Umbilical cord (tissue), 2 donors: ENCODE results near the gene PTPA. TPM values are rescaled to one million over a fixed set of nuclear protein-coding genes. Genes with fewer than 3 reads are reported as not detected.
A peak's percentile ranks its signal among the peaks of the same experiment; 100 is the strongest.

Experiments used
- DNase-seq: peaks from one replicate; pipeline ENCODE4 v3.0.0-alpha.2; 2015; ENCODE audit warnings: low spot score
- total RNA-seq: library from RNA; depleted of rRNA; stranded (reverse); fragments of >200 nt; gene quantifications from one replicate; pipeline ENCODE4 v1.2.3, GENCODE V29; 2014; ENCODE audit warnings: low replicate concordance; ENCODE audit not compliant: insufficient read depth

The PTPA gene
- total RNA-seq, 1 donor from 2014 or later = 24.1 TPM

DNA sequence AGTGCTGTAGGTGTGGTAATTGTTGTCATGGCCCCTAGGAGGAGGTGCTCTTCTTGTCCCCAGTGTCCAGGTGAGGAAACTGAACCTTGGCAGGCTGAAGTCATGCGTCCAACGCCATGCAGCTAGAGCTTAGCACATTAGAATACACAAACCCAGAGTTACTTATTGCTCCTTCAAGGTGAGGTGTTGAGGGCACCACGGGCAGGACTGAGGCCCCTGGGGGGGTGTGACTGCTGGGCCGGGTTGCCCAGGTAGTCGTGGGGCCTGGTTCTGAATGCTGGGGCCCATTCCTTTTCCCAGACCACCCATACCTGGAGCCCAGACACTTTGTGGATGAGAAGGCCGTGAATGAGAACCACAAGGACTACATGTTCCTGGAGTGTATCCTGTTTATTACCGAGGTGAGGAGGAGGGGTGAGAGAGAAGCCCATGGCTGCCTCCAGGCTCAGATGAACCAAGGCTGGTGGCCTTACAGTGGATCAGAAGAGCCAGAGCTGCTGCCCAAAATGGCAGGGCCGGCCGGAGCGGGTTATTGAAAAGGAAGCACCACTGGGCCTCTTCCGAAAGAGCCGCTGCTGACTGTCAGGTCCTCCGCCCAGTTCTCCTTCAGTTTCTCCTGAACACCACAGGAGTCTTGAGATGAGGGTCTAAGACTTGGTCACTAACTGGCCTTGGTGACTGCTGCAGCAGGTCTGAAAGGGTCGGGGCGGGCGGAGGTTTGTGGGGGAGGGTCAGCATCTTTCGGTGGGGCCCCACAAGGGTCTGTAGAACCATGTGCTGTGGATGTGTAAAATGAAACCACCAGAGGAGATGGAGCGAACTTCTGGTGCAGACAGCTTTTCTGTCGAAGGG, 26.3 kb downstream of the PTPA start:
- DNase-seq = no peak

DNA sequence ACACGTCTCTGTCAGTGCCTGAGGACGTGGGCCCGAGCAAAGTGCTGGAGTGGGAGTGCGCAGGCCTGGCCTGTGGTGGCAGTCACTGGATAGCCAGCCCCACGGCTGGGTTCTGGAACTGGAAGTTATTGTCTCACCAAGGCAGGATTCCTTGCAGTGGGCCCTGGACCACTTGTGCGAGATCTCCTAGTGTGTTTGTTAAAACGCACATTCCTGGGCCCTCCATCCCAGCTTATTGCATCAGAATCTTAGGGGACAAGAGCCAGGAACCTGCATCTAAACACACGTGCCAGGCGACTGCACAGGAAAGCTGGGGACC, 26.9 kb downstream of the PTPA start:
- no peak for DNase-seq

DNA sequence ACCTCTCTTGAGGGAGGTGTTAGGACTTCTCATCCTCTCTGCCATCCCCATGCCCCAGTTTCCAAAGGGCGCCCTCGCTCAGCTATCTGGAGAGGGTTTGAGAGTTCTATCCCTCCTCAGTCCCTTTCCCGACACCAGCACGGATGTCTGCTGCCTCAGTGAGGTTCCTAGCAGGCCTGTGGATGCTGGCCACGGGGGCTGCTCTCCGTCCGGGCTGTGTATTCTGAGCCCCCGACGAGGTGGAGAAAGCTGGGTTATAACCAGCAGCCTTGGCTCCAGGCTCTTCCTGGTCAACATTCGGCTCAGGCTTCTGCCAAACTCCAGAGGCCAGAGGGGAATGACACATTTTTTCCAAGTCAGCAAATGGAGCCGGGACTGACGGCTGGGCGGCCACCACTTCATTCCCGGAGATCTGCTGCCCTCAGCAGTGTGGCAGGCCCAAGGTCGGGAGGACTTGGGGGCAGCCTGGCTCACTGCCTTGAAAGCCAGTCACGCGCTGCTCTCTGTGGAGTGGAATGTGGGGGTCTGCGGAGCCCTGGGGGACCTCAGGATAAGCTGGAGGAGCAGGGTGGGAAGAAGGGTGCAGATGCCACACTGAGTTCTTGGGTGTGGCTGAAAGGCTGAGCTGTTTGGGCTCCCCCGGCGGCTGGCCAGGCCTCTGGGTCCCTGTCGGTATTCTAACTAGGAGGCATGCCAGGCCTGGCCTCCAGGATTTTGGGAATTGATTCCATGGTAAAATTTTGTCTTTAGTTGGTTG, 27.4 kb downstream of the PTPA start:
- DNase-seq = peak; percentile 60

DNA sequence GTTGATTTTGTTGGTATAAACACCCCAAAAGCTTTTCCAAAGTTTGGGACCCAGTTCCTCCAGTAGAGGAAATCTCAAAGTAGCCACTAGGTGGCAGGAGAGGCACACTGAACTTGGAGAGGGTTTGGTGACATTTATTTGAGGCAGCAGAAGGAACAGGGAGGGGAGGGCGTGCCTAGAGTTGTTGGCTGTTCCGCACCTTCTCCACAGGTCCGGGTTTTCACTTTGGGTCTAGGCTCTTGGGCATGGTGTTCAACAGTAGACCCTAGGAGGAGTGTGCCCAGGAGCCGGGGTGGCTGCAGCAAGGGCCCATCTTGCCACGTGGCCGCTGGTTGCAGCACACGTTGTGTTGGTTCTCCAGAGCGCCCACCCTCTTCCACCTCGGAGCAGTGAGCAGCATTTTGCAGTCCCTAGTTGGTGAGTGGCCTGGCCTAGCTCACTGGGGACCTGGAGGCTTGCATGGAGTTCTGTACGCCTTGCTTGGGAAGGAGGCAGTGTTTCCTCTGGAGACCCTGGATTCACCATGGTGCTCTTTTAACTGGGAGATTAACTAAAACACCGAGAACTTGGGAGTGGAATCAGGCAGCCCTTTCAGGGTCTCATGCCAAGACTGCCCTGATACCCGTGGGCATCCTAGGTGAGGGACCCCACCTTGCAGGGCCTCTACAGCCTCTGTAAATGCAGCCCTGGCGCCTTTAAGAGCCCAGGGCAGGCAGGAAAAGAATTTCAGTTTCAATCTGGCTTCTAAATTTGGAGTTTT, 28.2 kb downstream of the PTPA start:
- DNase-seq = peak; percentile 95

DNA sequence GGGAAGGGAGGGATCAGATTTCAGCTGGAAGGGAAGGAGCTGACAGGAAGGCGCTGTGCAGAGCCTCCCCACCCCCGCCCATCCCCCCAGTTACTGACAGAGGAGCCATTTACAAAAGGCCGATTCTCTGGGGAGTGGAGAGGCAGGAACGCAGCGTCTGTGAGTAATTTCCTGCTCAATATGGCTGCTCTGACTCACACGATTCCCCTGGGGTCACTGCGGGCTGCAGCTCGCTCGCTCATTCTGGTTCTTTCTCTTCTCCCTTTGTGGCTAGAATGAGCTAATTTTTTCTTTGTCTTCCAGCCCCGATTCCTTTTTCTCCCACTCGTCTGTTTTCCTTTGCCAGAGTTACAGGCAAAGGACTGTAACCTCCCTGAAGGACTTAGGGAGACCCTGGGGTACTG, 28.8 kb downstream of the PTPA start:
- peak; percentile 100 for DNase-seq

DNA sequence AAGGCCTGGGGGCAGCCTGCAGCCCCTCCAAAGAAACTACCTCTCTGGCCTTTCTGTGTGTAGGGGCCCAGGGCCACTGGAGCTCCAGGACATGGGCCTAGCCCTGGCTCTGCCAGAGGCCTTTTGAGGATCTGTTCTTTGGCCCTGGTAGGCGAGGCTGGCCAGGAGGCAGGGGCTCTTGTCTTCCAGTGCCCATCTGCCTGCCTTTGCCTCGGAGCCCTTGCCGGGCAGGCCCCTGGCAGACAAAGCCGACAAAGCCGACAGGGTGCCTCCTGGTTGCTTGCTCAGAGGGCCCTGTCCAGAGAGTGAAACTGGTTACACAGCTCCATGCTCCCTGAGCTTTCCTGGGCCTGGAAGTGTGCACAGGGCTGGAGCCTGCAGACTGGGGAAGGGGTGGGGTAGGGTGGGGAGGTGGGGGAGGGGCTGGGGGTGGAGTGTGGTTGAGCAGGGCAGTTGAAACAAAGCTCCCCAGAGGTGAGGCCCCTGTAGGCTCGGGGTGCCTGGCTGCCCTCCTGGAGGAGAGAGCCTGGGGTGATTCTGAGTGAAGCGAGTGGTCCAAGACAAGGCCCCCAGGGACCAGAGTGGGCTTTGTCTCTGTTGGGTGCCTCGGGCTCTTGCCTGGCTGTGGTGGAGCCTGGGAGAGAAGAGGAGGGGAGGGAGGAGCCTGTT, 29.3 kb downstream of the PTPA start:
- peak; percentile 72 for DNase-seq

DNA sequence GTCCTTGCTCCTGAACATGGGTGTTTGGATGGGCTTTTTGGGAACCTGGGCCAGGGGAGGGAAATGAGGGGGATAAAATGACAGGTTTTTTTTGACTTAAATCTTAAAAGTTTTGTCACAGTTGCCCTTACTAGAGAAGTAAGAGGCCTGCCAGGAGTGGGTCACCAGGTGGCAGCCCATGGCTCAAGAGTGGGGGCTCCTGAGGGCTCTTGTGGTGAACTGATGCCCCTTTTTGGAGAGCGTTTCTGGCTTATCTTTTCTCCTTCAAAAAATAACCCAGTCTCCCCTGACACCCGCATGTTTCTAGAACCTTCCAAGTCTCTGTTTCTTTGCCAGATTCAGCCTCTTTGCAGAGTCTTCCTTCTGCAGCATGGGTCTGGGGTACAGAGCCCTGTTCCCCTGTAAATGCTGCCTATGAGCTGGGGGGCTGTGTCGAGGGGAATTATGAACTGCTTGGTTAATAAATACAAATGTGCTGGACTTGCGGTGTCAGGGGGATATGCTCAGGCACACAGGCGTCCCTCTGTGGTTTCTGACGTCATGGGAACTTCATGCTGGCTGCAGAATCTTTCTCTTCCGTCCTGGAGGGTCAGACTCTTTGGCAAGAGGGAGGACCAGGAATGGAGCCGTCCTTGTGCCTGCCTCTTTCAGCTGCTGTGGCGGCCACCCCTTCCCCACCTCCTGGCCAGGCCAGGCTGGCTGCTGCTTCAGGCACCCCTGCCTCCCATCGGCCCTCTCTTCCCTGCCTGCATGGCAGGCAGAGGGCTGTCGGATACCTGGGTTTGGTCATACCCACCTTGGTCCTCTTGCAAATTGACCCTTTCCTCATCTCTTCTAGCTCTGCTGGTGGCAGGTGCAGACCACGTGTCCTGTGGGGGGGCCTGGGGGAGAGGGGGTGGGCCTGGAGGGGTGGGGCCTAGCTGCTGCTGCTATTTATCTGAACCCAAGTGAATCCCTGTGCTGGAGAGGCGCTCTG, 30.1 kb downstream of the PTPA start:
- peak; percentile 84 for DNase-seq

DNA sequence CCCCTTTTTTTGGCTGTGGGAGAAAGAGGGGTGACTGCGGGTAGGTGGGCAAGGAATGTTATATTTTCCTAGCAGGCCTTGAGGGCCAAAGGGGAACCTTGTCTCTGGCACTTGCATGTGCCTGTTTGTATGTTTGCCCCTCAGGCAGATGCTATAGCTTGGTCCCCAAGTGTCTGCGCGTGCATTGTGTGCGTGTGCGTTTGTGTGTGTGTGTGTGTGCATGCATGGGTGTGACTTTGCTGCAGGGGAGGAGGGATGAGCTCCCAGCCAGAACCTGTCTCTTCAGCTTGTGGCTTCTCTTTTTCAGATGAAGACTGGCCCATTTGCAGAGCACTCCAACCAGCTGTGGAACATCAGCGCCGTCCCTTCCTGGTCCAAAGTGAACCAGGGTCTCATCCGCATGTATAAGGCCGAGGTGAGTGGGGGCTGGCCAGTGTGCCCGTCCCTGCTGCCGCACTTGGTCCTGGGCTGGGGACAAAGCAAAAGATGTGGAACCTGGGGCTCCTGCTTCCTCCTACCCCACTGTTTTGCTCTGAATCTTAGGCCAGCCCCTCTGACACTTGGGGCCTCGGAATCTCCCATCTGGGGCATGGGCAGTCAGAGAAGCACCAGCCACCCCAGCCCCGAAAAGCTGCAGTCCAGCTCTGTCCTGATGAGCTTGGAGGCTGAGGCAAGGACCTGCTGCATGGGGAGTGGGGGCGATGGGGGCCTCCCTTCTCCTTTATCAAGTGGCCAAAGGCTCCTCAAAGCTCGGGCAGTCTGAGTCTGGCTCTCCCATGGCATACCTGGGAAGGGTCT, 31.1 kb downstream of the PTPA start:
- DNase-seq = no peak

DNA sequence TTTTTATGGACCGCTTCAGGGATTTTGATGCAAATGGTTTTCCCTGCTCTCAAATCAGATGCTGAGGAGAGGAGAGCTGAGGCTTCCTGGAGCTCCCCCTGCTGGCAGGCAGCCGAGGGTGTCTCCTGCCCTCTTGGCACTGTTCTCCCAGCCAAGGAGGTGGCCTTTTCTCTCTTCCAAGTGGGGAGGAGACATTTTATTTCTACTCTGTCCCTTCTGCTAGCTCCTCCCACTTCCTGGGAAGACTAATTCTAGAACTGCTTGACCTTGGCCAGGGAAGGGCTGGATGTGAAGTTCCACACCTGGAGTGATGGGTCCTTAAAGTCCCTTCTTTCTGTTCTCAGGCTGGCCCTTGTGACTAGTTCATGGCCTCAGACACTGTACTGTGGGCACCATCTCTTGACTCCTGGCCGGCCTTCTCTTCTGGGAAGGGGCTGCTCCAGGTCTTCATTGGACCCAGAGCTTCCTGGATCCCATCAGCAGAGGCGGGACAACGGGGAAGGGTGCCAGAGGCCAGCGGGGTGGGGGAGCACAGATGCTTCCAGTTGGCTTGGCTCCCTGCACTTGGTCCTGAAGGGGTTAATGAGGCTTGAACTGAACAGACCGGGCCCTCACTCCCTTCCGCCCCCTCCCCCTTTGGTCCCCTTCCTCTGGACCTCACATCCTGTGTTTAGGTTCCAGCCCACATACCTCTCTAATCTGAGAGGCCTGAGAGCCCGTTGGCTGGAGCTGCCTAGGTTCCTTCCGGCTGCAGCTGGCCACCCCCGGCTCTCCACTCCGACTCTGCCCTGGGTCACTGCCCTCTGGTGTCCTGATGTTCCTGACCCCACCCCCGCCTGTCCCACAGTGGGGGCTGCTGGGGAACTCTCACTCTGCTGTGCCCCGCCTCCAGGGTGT, 32.1 kb downstream of the PTPA start:
- peak; percentile 90 for DNase-seq

DNA sequence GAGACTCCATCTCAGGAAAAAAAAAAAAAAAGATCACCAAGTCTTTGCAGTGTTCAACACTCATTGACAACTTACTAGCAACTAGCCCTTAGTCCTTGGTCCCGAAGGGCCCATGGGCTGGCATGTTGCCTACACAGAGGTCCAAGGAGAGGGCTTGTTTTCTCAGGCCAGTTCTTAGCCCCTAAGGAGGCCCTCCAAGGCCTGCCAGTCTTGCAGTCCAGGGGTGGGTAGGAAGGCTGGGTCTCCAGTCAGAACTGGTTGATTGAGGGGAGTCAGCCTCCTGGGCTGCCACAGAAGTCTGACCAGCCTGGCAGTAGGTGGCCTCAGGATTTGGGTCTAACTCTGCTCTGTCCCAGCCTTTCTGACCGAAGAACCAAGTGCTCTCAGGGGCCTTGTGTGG, 34.1 kb downstream of the PTPA start:
- no peak for DNase-seq

DNA sequence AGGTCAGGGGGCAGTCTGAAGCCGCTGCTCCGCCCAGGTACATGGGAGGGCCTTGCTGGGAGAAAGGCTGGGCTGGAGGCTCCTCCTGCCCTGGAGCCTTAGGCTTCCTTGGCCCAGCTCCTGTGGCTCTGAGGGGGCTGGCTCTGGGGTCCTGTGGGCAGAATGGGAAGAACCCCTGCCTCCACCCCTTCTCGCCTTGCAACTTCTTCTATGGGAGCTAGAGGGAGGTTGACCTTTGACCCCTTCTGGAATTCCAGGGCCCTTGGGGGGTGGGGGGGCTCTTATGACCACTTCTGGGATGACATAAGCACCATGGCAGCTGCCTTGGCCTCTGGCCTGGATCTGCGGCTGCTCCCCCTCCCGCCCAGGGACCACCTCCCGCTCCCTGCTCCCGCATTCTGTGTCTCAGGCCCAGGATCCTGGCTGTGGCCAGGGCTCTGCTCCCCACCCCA, 34.7 kb downstream of the PTPA start:
- peak; percentile 80 for DNase-seq

DNA sequence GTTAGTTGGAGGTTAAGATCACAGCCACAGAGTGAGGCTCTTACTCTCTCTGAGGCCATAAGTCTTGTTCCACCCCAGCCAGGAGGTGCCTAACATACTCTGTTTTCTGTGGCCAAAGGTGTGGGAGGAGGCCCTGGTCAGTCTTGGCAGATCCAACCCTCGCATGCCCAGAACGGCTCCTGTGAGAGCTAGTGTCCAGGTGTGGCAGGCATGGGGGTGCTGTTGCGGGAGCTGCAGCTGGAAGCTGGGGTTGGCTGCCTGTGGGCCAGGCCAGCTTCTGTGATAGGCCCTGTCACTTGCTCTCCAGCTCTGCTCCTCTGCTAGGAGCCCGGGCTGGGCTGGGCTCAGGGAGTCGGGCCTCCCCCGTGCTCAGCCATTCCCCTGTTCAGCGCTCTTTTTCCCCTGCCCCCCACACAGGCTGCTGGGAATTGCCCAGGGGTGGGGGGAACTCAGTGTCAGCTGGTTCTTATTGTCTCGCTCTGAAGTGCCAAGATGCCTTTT, 35.3 kb downstream of the PTPA start:
- peak; percentile 55 for DNase-seq

DNA sequence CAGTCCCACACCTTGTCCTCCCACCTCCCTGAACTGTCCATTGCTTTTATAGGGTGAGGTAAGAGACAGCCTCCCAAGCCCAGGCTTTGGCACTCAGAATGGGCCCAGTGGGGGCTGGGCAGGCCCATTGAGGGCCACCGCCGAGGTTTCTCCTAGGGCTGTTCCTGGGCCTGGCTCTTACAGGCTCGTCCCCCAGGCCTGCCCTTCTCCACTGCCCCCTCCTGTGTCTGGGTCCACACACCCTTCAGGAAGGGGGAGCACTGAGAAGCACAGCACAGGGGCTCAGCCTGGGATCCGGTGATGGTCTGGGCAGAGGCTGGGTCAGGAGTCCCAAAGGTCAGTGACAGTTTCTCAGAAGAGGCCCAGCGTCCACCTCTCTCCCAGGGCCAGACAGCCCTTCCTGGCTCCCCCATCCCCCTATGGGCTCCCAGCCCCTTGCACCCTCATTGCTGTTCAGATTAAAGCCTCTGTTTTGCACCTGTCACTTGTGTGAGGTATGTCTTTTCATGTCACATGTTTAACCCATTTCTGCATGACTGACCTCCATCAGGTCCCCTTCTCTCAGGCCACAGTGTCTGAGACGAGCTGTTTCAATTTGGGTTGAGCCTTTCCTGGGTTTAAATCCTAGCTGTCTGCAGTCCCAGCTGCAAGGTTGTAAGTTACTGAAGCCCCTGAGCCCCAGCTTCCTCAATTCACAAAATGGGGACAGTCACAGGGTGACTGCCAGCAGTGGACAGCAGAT, 37.4 kb downstream of the PTPA start:
- DNase-seq = no peak

DNA sequence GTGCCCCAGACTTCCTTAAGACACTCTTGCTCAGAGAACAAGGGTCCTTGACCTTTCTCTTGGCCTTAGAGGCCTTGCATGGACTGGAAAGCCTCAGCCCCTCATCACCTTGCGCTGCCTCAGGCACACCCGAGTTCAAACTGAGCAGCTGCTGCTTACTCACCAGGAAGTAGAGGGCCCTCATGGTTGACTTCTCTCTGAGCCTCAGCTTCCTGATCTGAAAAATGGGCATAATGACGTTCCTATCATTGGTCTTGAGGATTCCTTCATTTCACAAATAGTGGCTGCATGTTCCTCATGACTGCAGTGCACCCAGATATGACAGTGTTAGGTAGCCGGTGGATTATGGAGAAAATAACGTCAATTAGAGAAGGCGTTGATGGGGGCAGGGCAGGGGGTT, 38.2 kb downstream of the PTPA start:
- DNase-seq = no peak

DNA sequence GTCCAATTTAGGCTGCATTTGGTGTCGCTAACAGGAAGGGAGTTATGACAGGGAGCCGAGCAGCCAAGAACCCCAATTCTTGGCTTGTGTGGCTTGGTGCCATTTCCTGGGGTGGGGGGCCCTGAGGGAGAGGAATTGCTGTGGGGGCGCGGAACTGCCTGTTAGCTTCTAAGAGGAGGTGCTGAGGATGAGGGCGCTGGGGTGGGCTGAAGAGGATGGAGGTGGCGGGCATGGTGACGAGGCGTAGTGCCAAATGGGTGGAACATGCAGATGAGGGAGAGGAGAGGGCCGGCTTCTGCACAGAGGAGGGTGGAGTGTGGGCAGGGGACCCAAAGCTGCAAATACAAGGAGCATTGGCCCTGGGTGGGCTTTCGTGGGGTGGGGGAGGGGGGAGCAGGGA, 38.9 kb downstream of the PTPA start:
- no peak for DNase-seq

DNA sequence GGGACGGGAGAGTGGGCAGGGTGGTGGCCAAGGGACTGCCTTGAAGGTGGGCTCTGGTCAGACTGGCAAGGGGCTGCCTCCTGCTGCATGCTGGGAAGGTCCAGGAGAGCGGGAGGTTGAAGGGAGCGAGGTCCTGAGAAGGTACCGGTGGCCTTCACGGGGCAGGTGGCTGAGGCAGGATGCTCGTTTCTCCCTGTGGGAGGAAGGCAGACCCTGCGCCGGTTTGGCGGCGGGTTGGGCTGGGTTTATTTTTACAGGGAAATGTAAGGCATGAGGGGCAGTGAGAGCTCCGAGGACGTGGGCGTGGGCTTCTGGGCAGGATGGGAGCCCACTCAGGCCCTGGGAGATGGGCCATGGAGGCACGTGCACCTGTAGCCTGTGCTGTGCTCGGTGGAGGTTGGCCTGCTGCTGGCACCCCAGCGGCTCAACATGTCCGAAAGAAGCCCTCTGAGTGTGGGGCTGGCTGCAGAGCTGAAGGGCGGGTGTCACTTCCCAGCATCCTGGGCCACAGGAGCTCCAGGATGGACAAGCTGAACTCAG, 39.5 kb downstream of the PTPA start:
- DNase-seq = no peak

DNA sequence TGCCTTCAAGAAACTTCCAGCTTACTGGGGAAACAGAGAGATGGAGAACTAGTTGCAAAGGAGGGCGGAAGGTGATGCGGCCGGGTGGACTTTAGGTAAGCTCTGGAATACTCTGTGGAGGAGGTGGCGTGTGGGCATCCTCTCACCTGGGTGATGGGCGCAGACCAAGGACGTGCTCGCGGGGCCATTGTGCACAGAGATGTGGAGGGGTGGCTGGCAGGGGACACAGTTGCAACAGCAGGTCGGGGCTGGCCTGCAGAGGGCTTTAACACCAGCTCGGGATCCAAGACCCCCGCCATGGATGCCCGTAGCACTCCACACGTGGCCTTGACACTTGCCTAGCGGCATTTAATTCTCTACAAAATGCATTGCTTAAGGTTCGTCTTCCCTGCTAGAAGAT, 40.3 kb downstream of the PTPA start:
- no peak for DNase-seq
